ENCODE results near the gene SHLD1.
"Not testable (repeated sequence)": the region's sequence is repeated elsewhere in the genome, so short reads cannot be mapped to it uniquely, and the experiment has no call there.

Gene SHLD1

GRCh38 chr20:5721356-5721755 lies 28.8 kb upstream of the SHLD1 start:
- POLR2A ChIA-PET; CTCF ChIA-PET; H3K27me3 ChIP-seq (replicated peaks in 2 of 5; ENCODE audit: control insufficient read depth in 4 of 5, insufficient read depth in 5 of 5, low read length in 4 of 5); H3K27ac ChIP-seq (ENCODE audit: insufficient read depth in 1 of 2, low read depth in 1 of 2, low read length in 2 of 2, poor library complexity in 1 of 2, severe bottlenecking in 2 of 2); H3K36me3 ChIP-seq (ENCODE audit: control insufficient read depth in 4 of 4, insufficient read depth in 4 of 4, low read length in 3 of 4); H3K4me3 ChIP-seq (ENCODE audit: control insufficient read depth in 1 of 7, extremely low read depth in 1 of 7, insufficient read depth in 4 of 7, low read depth in 2 of 7, low read length in 6 of 7); DNase-seq; H3K9me3 ChIP-seq (ENCODE audit: control extremely low read depth in 1 of 5, control insufficient read depth in 4 of 5, insufficient read depth in 2 of 5, low read depth in 1 of 5, low read length in 4 of 5); H3K4me1 ChIP-seq (ENCODE audit: control extremely low read depth in 1 of 4, control insufficient read depth in 4 of 4, insufficient read depth in 4 of 4, low read length in 3 of 4): not testable (repeated sequence)
- 100% methylated on average over 5 of the region's 6 CpGs for WGBS (ENCODE audit: insufficient coverage)

DNA sequence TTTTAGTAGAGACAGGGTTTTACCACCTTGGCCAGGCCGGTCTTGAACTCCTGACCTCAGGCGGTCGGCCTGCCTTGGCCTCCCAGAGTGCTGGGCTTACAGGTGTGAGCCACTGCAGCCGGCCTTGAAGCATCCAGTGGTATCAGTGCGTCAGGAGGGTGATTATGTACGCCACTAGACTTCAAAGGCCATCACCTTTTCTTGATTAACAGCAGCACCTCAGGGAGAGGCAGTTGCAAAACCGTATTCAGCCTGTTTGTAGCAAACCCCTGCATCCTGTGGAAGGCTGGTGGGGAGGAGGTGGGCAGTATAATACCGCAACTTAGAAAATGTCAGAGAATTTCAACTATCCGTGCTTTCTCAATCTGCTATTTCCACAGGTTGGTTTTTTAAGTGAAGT lies 27.3 kb upstream of the SHLD1 start:
- ChIA-PET CTCF (no interaction called here), POLR2A (no interaction called here)
- Histone ChIP-seq H3K9me3 (ENCODE audit: control extremely low read depth in 1 of 5, control insufficient read depth in 4 of 5, insufficient read depth in 2 of 5, low read depth in 1 of 5, low read length in 4 of 5) (peaks cover 0 to 3% (median 0%) of the 10 kb centered on the region in 5 experiments), H3K4me3 (ENCODE audit: control insufficient read depth in 1 of 7, extremely low read depth in 1 of 7, insufficient read depth in 4 of 7, low read depth in 2 of 7, low read length in 6 of 7) (no peak overlapping the region), H3K27me3 (replicated peaks in 2 of 5; ENCODE audit: control insufficient read depth in 4 of 5, insufficient read depth in 5 of 5, low read length in 4 of 5) (peaks cover 0 to 4% (median 0%) of the 10 kb centered on the region in 5 experiments), H3K27ac (ENCODE audit: insufficient read depth in 1 of 2, low read depth in 1 of 2, low read length in 2 of 2, poor library complexity in 1 of 2, severe bottlenecking in 2 of 2) (no peak overlapping the region), H3K4me1 (ENCODE audit: control extremely low read depth in 1 of 4, control insufficient read depth in 4 of 4, insufficient read depth in 4 of 4, low read length in 3 of 4) (peaks cover 0 to 8% (median 7%) of the 10 kb centered on the region in 4 experiments), H3K36me3 (ENCODE audit: control insufficient read depth in 4 of 4, insufficient read depth in 4 of 4, low read length in 3 of 4) (no peaks in the 10 kb centered on the region)
- WGBS (ENCODE audit: insufficient coverage) = 100% methylated on average over 5 of the region's 9 CpGs
- no peak for DNase-seq

DNA sequence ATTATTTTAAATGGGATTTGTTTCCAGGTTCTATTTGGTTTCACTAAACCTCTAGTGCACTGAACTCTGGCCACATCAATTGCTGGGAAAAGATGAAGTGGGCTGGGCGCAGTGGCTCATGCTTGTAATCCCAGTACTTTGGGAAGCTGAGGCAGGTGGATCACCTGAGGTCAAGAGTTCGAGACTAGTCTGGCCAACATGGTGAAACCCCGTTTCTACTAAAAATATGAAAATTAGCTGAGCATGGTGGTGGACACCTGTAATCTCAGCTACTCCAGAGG lies 25.1 kb upstream of the SHLD1 start:
- H3K27ac ChIP-seq (ENCODE audit: insufficient read depth in 1 of 2, low read depth in 1 of 2, low read length in 2 of 2, poor library complexity in 1 of 2, severe bottlenecking in 2 of 2); H3K4me3 ChIP-seq (ENCODE audit: control insufficient read depth in 1 of 7, extremely low read depth in 1 of 7, insufficient read depth in 4 of 7, low read depth in 2 of 7, low read length in 6 of 7); POLR2A ChIA-PET; DNase-seq; H3K4me1 ChIP-seq (ENCODE audit: control extremely low read depth in 1 of 4, control insufficient read depth in 4 of 4, insufficient read depth in 4 of 4, low read length in 3 of 4); H3K27me3 ChIP-seq (replicated peaks in 2 of 5; ENCODE audit: control insufficient read depth in 4 of 5, insufficient read depth in 5 of 5, low read length in 4 of 5); H3K36me3 ChIP-seq (ENCODE audit: control insufficient read depth in 4 of 4, insufficient read depth in 4 of 4, low read length in 3 of 4); H3K9me3 ChIP-seq (ENCODE audit: control extremely low read depth in 1 of 5, control insufficient read depth in 4 of 5, insufficient read depth in 2 of 5, low read depth in 1 of 5, low read length in 4 of 5): not testable (repeated sequence)
- 92% methylated on average over 3 of the region's 3 CpGs for WGBS (ENCODE audit: insufficient coverage)
- CTCF ChIA-PET = interaction anchor here (0.8 kb wide), 1 partner anchor 13 kb away, joined by 3 read pairs; no protein-coding TSS in a partner anchor

DNA sequence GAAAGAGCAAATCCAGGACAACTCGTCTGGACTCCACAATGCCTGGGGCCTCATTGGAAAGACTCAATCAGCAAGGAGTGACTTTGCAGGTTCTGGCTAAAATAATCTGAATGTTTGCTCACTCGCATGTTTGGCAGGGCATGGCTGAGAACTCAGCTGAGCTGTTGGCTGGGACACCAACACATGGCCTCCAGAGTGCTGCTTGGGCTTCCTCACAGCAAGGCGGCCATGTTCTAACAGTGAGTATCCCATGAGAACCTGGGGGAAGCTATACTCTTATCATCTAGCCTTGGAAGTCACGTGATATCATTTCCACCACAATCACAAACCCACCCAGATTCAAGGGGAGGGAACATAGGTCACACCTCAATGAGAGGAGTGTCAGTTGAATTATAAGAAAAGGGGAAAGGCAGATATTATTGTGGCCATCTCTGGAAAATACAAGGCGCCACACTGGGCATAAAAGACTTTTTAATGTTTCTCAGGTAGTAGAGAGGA lies 23.1 kb upstream of the SHLD1 start:
- H3K4me3 ChIP-seq (ENCODE audit: control insufficient read depth in 1 of 7, extremely low read depth in 1 of 7, insufficient read depth in 4 of 7, low read depth in 2 of 7, low read length in 6 of 7) = no peak overlapping the region
- H3K27me3 ChIP-seq (replicated peaks in 2 of 5; ENCODE audit: control insufficient read depth in 4 of 5, insufficient read depth in 5 of 5, low read length in 4 of 5) = peaks cover 0 to 4% (median 0%) of the 10 kb centered on the region in 5 experiments
- ChIA-PET CTCF (no interaction called here), POLR2A (no interaction called here)
- H3K27ac ChIP-seq (ENCODE audit: insufficient read depth in 1 of 2, low read depth in 1 of 2, low read length in 2 of 2, poor library complexity in 1 of 2, severe bottlenecking in 2 of 2) = no peak overlapping the region
- peaks cover 0 to 3% (median 0%) of the 10 kb centered on the region in 5 experiments for H3K9me3 ChIP-seq (ENCODE audit: control extremely low read depth in 1 of 5, control insufficient read depth in 4 of 5, insufficient read depth in 2 of 5, low read depth in 1 of 5, low read length in 4 of 5)
- no peak for DNase-seq
- peaks cover 0 to 8% (median 7%) of the 10 kb centered on the region in 4 experiments for H3K4me1 ChIP-seq (ENCODE audit: control extremely low read depth in 1 of 4, control insufficient read depth in 4 of 4, insufficient read depth in 4 of 4, low read length in 3 of 4)
- 50% methylated on average over 2 of the region's 5 CpGs for WGBS (ENCODE audit: insufficient coverage)
- no peaks in the 10 kb centered on the region for H3K36me3 ChIP-seq (ENCODE audit: control insufficient read depth in 4 of 4, insufficient read depth in 4 of 4, low read length in 3 of 4)

- POLR2A ChIA-PET = no interaction called here
- Histone ChIP-seq H3K4me1 (ENCODE audit: control extremely low read depth in 1 of 4, control insufficient read depth in 4 of 4, insufficient read depth in 4 of 4, low read length in 3 of 4) (peaks cover 0 to 8% (median 7%) of the 10 kb centered on the region in 4 experiments), H3K36me3 (ENCODE audit: control insufficient read depth in 4 of 4, insufficient read depth in 4 of 4, low read length in 3 of 4) (no peaks in the 10 kb centered on the region), H3K27me3 (replicated peaks in 2 of 5; ENCODE audit: control insufficient read depth in 4 of 5, insufficient read depth in 5 of 5, low read length in 4 of 5) (peaks cover 0 to 4% (median 0%) of the 10 kb centered on the region in 5 experiments), H3K4me3 (ENCODE audit: control insufficient read depth in 1 of 7, extremely low read depth in 1 of 7, insufficient read depth in 4 of 7, low read depth in 2 of 7, low read length in 6 of 7) (no peak overlapping the region), H3K9me3 (ENCODE audit: control extremely low read depth in 1 of 5, control insufficient read depth in 4 of 5, insufficient read depth in 2 of 5, low read depth in 1 of 5, low read length in 4 of 5) (peaks cover 0 to 3% (median 0%) of the 10 kb centered on the region in 5 experiments), H3K27ac (ENCODE audit: insufficient read depth in 1 of 2, low read depth in 1 of 2, low read length in 2 of 2, poor library complexity in 1 of 2, severe bottlenecking in 2 of 2) (no peak overlapping the region)
- no peak for DNase-seq
- CTCF ChIA-PET = no interaction called here
- 100% methylated on average over 1 of the region's 2 CpGs for whole genome bisulfite sequencing (ENCODE audit: insufficient coverage)
Measured at GRCh38 chr20:5729348-5729747, 20.9 kb upstream of the SHLD1 start.

- H3K4me1 ChIP-seq (ENCODE audit: control extremely low read depth in 1 of 4, control insufficient read depth in 4 of 4, insufficient read depth in 4 of 4, low read length in 3 of 4) = peaks cover 0 to under 1% (median 0%) of the 10 kb centered on the region in 4 experiments
- no peak overlapping the region for H3K4me3 ChIP-seq (ENCODE audit: control insufficient read depth in 1 of 7, extremely low read depth in 1 of 7, insufficient read depth in 4 of 7, low read depth in 2 of 7, low read length in 6 of 7)
- peaks cover 0 to 3% (median 0%) of the 10 kb centered on the region in 5 experiments for H3K9me3 ChIP-seq (ENCODE audit: control extremely low read depth in 1 of 5, control insufficient read depth in 4 of 5, insufficient read depth in 2 of 5, low read depth in 1 of 5, low read length in 4 of 5)
- DNase-seq = no peak
- CTCF ChIA-PET = interaction anchor here (1.1 kb wide), 1 partner anchor 10 kb away, joined by 4 read pairs; no protein-coding TSS in a partner anchor
- no peak overlapping the region for H3K27ac ChIP-seq (ENCODE audit: insufficient read depth in 1 of 2, low read depth in 1 of 2, low read length in 2 of 2, poor library complexity in 1 of 2, severe bottlenecking in 2 of 2)
- H3K27me3 ChIP-seq (replicated peaks in 2 of 5; ENCODE audit: control insufficient read depth in 4 of 5, insufficient read depth in 5 of 5, low read length in 4 of 5) = peaks cover 0 to 4% (median 0%) of the 10 kb centered on the region in 5 experiments
- 100% methylated on average over 1 of the region's 2 CpGs for WGBS (ENCODE audit: insufficient coverage)
- POLR2A ChIA-PET = interaction anchor here (0.6 kb wide), 1 partner anchor 26 kb away, joined by 4 read pairs; no protein-coding TSS in a partner anchor
- no peaks in the 10 kb centered on the region for H3K36me3 ChIP-seq (ENCODE audit: control insufficient read depth in 4 of 4, insufficient read depth in 4 of 4, low read length in 3 of 4)
Measured at GRCh38 chr20:5730131-5730530, 20.1 kb upstream of the SHLD1 start.

DNA sequence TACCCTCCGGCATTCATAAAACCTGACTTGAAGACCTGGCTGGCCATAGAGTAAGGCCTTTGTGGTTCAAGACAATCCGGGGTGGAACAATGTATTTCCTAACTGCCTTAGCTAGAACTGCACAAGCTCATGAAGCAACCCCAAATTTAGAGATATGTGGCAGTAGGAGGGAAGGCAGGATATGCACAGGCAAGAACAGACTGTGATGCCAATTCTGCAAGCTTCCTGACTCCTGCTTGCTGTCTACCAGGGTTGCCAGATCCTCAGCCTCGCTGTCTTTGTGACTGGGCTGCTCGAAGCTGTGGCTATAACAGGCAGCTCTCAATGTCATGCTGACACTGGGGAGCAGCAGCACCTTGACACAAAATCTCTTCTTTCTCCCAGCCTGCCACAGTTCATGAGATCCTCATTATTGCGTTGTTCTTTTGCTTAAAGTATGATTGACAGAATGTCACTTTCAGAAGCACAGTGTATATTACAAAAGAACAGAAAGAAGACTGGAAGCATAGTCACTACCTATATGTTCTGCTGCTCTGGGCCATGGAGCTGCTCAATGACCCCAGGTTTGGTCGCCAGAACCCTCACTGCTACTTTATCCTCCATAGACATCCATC lies 18.3 kb upstream of the SHLD1 start:
- Histone ChIP-seq H3K27ac (ENCODE audit: insufficient read depth in 1 of 2, low read depth in 1 of 2, low read length in 2 of 2, poor library complexity in 1 of 2, severe bottlenecking in 2 of 2) (no peak overlapping the region), H3K36me3 (ENCODE audit: control insufficient read depth in 4 of 4, insufficient read depth in 4 of 4, low read length in 3 of 4) (no peaks in the 10 kb centered on the region), H3K27me3 (replicated peaks in 2 of 5; ENCODE audit: control insufficient read depth in 4 of 5, insufficient read depth in 5 of 5, low read length in 4 of 5) (peaks cover 0 to 4% (median 0%) of the 10 kb centered on the region in 5 experiments), H3K4me1 (ENCODE audit: control extremely low read depth in 1 of 4, control insufficient read depth in 4 of 4, insufficient read depth in 4 of 4, low read length in 3 of 4) (no peaks in the 10 kb centered on the region), H3K9me3 (ENCODE audit: control extremely low read depth in 1 of 5, control insufficient read depth in 4 of 5, insufficient read depth in 2 of 5, low read depth in 1 of 5, low read length in 4 of 5) (peaks cover 0 to 3% (median 0%) of the 10 kb centered on the region in 5 experiments), H3K4me3 (ENCODE audit: control insufficient read depth in 1 of 7, extremely low read depth in 1 of 7, insufficient read depth in 4 of 7, low read depth in 2 of 7, low read length in 6 of 7) (no peak overlapping the region)
- CTCF ChIA-PET = no interaction called here
- WGBS (ENCODE audit: insufficient coverage) = 91% methylated on average over 5 of the region's 6 CpGs
- DNase-seq = no peak
- POLR2A ChIA-PET = no interaction called here
